Stimulated activated CD4-positive, alpha-beta T cell treated with anti-CD3 and anti-CD28 coated beads, TNF-alpha, amount 100 ng/mL, for 1 hour (primary cell): Measurements from ENCODE around the gene CEACAM1.
"Not testable (repeated sequence)": the region's sequence is repeated elsewhere in the genome, so short reads cannot be mapped to it uniquely, and the experiment has no call there.

ENCODE experiments used
- DNase-seq, 3 donors: peaks; one replicate each; pipeline ENCODE4 v3.0.0-alpha.2; 2020; ENCODE audit warnings: low read depth in 3 of 3, low spot score in 1 of 3

The CEACAM1 gene

GRCh38 chr19:42477933-42478332 lies 50.3 kb downstream of the CEACAM1 start:
- no peak for DNase-seq

- DNase-seq: no peak
Observed at GRCh38 chr19:42477117-42477516, 51.2 kb downstream of the CEACAM1 start.

DNA sequence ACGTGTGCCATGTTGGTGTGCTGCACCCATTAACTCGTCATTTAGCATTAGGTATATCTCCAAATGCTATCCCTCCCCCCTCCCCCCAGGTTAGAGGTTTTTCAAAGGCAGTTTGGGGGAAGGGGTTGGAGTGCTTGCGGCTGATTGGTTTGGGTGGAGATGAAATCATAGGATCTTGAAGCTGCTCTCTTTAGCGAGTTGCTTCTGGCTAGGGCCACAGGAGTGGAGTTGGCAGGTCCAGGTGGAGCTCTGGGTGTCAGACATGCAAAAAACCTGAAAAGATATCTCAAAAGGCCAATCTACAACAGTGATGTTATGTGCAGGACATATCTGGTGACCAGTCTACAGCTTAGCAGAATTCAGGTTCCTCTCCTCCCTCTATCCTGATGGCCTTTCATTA lies 52.9 kb downstream of the CEACAM1 start:
- DNase-seq: no peak

GRCh38 chr19:42474743-42475142 lies 53.5 kb downstream of the CEACAM1 start:
- no peak for DNase-seq

DNA sequence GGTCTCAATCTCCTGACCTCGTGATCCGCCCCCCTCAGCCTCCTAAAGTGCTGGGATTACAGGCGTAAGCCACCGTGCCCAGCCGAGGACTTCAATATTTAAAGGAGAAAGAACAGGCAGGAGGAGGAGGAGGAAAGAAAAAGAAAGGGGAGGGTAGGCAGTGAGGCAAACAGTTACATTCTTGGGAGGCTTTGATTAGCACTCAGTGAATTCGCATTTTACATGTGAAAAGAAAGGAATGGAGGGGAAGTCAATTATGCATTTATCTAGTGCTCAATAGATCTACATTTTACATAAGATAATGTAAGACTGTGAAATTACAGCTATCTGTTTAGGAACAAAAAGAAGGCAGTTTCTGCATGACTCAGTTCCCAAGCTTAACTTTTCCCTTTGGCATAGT lies 54.6 kb downstream of the CEACAM1 start:
- no peak for DNase-seq

GRCh38 chr19:42472402-42473147 lies 55.7 kb downstream of the CEACAM1 start:
- DNase-seq: no peak

GRCh38 chr19:42471554-42472249 lies 56.6 kb downstream of the CEACAM1 start:
- no peak for DNase-seq

DNA sequence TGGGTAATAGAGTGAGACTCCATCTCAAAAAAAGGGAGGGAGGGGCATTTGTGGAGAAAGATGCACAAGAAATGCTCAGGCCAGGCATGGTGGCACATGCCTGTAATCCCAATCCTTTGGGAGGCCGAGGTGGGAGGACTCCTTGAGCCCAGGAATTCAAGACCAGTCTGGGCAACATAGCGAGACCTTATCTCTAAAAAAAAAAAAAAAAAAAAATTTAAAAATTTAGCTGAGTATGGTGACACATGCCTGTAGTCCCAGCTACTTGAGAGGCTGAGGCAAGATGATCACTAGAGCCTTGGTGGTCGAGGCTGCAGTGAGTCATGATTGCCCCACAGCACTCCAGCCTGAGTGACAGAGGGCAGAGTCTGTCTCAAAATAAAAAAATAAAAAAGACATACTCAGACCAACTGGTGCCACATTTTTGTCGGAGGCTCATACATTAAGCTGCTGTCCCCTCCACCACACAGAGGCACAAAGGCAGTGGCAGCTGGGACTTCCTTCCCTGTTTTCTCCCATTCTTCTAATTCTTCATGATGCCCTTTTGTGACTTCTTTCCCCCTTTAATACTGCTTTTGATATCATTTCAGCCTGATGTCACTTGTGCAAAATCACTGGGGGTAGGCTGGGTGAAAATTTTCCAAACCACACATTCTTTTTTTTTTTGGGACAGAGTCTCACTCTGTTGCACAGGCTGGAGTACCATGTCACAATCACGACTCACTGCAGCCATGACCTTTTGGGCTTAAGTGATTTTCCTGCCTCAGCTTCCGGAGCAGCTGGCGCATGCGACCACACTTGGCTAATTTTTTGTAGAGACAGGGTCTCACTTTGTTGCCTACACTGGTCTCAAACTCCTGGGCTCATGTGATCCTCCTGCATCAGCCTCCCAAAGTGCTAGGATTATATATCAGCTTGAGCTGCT lies 58.7 kb downstream of the CEACAM1 start:
- no peak for DNase-seq

- DNase-seq: no peak
Observed at GRCh38 chr19:42468273-42468796, 59.9 kb downstream of the CEACAM1 start.

DNA sequence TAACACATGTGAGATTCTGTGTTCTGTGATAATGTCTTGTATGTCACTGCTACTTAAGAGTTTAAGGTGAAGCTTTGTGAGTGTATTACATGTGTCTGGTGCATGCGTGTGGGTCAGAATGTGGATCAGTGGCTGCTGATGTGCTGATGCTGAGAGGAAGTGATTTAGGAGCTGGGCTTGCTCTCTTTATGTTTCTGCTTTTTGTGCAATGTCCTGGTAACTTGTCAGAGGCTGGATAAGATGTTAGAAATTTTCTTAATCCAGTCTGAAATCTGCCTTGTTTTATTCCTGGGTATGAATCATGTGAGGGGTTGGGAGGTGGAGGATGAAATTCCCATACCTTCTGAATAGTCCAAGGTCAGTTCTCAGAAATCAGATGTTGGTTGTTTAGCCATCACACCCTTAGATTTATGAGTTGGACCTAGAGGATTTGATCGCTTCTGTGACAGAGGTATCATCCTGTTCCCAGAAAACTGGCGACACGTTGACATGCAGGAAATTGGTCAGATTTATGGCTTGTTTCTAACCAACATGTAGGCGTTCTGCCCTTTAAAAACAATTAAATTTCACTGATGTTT lies 61.0 kb downstream of the CEACAM1 start:
- DNase-seq: no peak

GRCh38 chr19:42466521-42467182 lies 61.6 kb downstream of the CEACAM1 start:
- DNase-seq: no peak

GRCh38 chr19:42465827-42466280 lies 62.4 kb downstream of the CEACAM1 start:
- DNase-seq: no peak

DNA sequence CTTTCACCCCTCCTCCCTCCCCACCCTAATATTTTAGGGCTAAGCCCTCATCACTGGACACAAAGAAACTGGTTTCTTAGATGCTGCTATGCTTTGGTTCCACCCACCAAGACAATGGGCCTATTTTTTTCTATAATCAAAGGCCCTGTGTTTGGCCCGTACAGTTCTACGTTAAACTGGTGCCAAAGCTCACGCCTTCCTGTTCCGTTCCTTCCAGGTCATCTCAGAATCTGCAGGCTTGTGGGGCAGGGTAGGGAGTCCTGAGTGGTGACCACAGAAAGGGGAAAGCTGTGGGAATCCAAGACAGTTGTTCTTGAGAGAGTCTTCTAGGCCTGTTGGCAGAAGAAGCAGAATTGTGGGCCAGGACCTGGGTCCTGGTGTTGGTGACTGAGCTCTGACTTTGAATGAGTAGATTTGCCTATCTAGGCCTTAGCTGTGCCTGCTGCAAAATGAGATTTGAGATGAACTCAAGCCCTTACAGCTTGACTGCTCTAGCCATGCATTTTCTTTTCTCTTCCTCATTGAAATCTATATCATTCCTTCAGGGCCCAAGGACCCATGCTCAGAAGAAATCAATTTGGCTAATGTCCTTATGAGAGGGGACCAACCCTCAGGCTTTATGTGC lies 66.5 kb downstream of the CEACAM1 start:
- DNase-seq: no peak

- not testable (repeated sequence) for DNase-seq
Observed at GRCh38 chr19:42461231-42461630, 67.0 kb downstream of the CEACAM1 start.

DNA sequence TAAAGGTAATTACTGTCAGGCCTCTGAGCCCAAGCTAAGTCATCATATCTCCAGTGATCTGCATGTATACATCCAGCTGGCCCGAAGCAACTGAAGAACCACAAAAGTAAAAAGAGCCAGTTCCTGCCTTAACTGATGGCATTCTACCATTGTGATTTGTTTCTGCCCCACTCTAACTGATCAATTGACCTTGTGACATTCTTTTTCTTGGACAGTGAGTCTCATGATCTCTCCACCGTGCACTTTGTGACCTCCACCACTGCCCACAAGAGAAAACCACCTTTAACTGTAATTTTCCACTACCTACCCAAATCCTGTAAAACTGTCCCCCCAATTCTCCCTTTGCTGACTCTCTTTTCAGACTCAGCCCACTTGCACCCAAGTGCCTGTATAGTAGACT lies 68.4 kb downstream of the CEACAM1 start:
- DNase-seq: no peak
